Gastroesophageal sphincter (tissue), 4 donors: Measurements from ENCODE around the gene P2RY2. TPM values are rescaled to one million over a fixed set of nuclear protein-coding genes. Genes with fewer than 3 reads are reported as not detected.

Experiments
- ATAC-seq: fragments of 150-250 bp; one replicate; pipeline ENCODE4 v1.9.1; 2016; ENCODE audit warnings: mild to moderate bottlenecking, moderate library complexity
- H3K27ac ChIP-seq, 4 donors: fragments of 200-600 bp; sonication (generic) in 3 of 4; 1 replicate in 3 of 4; 2 replicates in 1 of 4; pipeline ENCODE4 v1.5.1; 2016 to 2019
- H3K27me3 ChIP-seq: fragments of 200-600 bp; sonication (generic); one replicate; pipeline ENCODE4 v1.5.1; 2019
- H3K36me3 ChIP-seq, 2 donors: fragments of 200-600 bp; sonication (generic); one replicate each; pipeline ENCODE4 v1.5.1; 2019; ENCODE audit warnings: control low read depth in 1 of 2
- H3K4me1 ChIP-seq, 3 donors: fragments of 200-600 bp; sonication (generic); 1 replicate in 2 of 3; 2 replicates in 1 of 3; pipeline ENCODE4 v1.5.1; 2016 to 2019; ENCODE audit warnings: control low read depth in 2 of 3
- H3K4me3 ChIP-seq, 2 donors: fragments of 200-600 bp; sonication (generic); one replicate each; pipeline ENCODE4 v1.5.1; 2019; ENCODE audit warnings: mild to moderate bottlenecking in 1 of 2, moderate library complexity in 1 of 2
- H3K9me3 ChIP-seq, 3 donors: fragments of 200-600 bp; sonication (generic); one replicate each; pipeline ENCODE4 v1.5.1; 2017 to 2019; ENCODE audit warnings: control low read depth in 2 of 3
- EP300 ChIP-seq: sonication (generic); formaldehyde crosslinking; IDR thresholded peaks from one replicate; pipeline ENCODE4 v1.6.1; 2017; ENCODE audit warnings: antibody characterized with exemption, mild to moderate bottlenecking
- POLR2A ChIP-seq, 2 donors: fragments of 450-650 bp; IDR thresholded peaks; one replicate each; pipeline ENCODE4 v1.6.1; 2017; ENCODE audit warnings: antibody characterized with exemption in 2 of 2, mild to moderate bottlenecking in 2 of 2, moderate library complexity in 1 of 2
- POLR2AphosphoS5 ChIP-seq: sonication (generic); formaldehyde crosslinking; IDR thresholded peaks from one replicate; pipeline ENCODE4 v1.6.1; 2017; ENCODE audit warnings: antibody characterized with exemption
- WGBS, 2 donors: methylation state at CpG; one replicate each; pipeline ENCODE4 v1.1.5; 2018; ENCODE audit warnings: low coverage in 1 of 2; 5-methylcytosine and 5-hydroxymethylcytosine counted together
- total RNA-seq, 4 donors: library from RNA; depleted of rRNA; stranded (reverse); fragments of >200 nt; gene quantifications; one replicate each; pipeline ENCODE4 v1.1.0, GENCODE V29; 2016
- TF ChIP-seq, protein P1 (sequence below), 4 experiments: fragments of 200-600 bp in 2 of 4; fragments of 450-650 bp in 2 of 4; sonication (generic) in 1 of 4; IDR thresholded peaks; one replicate each; pipeline ENCODE4 v1.5.1; 2017 to 2019; ENCODE audit warnings: antibody characterized with exemption in 4 of 4, mild to moderate bottlenecking in 2 of 4, moderate library complexity in 2 of 4

P2RY2 gene
- total RNA-seq, 4 donors from 2014 or later: 0.35 to 2.5 (median 0.89) TPM

DNA sequence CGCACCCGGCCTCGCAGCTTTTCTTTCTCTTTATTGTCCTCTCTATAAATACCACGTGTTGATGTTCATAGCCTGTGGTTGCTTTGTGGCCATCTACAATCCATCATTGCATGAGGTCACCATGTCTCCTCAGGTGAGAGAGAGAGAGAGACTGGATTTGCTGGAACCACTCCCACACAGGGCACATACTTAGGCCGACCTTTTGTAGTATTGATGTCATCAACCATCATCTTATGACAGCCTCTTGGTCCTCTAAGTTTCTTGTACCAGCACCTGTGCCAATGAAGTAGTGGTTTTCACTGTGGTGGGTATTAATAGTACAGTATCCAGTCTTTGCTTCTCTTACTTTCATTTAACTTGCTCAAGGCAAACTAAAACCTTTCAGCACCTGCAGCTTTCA is 31.2 kb downstream of the P2RY2 start:
- H3K27ac ChIP-seq: no peak overlapping the region
- 67 to 83% methylated on average over 1 to 5 of the region's 5 CpGs for WGBS, 2 donors
- H3K9me3 ChIP-seq: no peaks in the 10 kb centered on the region
- H3K4me1 ChIP-seq: no peaks in the 10 kb centered on the region
- no peak overlapping the region for H3K4me3 ChIP-seq
- no peaks in the 10 kb centered on the region for H3K27me3 ChIP-seq
- TF ChIP-seq POLR2A (IDR thresholded peaks at IDR 0.05): no peak
- TF ChIP-seq, protein P1, sequence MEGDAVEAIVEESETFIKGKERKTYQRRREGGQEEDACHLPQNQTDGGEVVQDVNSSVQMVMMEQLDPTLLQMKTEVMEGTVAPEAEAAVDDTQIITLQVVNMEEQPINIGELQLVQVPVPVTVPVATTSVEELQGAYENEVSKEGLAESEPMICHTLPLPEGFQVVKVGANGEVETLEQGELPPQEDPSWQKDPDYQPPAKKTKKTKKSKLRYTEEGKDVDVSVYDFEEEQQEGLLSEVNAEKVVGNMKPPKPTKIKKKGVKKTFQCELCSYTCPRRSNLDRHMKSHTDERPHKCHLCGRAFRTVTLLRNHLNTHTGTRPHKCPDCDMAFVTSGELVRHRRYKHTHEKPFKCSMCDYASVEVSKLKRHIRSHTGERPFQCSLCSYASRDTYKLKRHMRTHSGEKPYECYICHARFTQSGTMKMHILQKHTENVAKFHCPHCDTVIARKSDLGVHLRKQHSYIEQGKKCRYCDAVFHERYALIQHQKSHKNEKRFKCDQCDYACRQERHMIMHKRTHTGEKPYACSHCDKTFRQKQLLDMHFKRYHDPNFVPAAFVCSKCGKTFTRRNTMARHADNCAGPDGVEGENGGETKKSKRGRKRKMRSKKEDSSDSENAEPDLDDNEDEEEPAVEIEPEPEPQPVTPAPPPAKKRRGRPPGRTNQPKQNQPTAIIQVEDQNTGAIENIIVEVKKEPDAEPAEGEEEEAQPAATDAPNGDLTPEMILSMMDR (IDR thresholded peaks at IDR 0.05): no peak
- TF ChIP-seq EP300: no peak
- no peak for TF ChIP-seq POLR2AphosphoS5
- no peaks in the 10 kb centered on the region for H3K36me3 ChIP-seq
- no peak for ATAC-seq

DNA sequence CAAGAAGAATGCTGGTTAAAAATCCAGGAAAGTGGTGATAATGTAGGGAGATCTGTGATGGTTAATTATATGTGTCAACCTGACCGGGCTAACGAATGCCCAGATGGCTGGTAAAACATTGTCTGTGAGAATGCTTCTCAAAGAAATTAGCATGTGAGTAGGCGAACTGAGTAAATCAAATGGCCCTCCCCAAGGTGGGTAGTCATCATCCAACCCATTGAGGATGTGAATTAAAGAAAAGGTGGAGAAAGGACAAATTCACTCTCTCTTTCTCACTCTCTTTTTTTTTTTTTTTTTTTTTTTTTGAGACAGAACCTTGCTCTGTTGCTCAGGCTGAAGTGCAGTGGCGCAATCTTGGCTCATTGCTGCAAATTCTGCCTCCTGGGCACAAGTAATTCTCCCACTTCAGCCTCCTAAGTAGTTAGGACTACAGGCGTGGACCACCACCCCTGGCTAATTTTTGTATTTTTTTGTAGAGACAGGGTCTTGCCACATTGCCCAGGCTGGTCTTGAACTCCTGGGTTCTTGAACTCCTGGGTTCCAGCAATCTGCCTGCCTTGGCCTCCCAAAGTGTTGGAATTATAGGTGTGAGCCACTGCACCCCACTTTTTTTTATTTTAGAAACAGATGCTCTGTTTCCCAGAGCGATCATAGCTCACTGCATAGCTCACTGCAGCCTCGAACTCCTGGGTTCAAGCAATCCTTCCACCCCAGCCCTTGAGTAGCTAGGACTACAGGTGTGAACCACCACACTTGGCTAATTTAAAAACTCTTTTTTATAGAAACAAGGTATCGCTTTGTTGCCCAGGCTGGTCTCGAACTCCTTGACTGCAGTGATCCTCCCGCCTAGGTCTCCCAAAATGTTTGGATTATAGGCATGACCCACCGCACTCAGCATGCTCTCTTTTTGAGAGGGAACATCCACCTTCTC is 32.0 kb downstream of the P2RY2 start:
- Histone ChIP-seq H3K4me1 (no peaks in the 10 kb centered on the region), H3K4me3 (no peak overlapping the region), H3K9me3 (no peaks in the 10 kb centered on the region), H3K27ac (no peak overlapping the region), H3K36me3 (no peaks in the 10 kb centered on the region), H3K27me3 (no peaks in the 10 kb centered on the region)
- TF ChIP-seq POLR2A (IDR thresholded peaks at IDR 0.05): no peak
- TF ChIP-seq EP300: no peak
- TF ChIP-seq POLR2AphosphoS5: no peak
- TF ChIP-seq, protein P1 (IDR thresholded peaks at IDR 0.05): no peak
- ATAC-seq: no peak
- WGBS, 2 donors: 86 to 96% methylated on average over 7 to 9 of the region's 11 CpGs

- no peaks in the 10 kb centered on the region for H3K9me3 ChIP-seq
- no peaks in the 10 kb centered on the region for H3K36me3 ChIP-seq
- no peaks in the 10 kb centered on the region for H3K27me3 ChIP-seq
- no peak overlapping the region for H3K4me3 ChIP-seq
- no peak for ATAC-seq
- TF ChIP-seq POLR2AphosphoS5: no peak
- no peak for TF ChIP-seq EP300
- TF ChIP-seq, protein P1 (IDR thresholded peaks at IDR 0.05): peak in 1 of 4 experiments; percentile 11
- WGBS, 2 donors: 84 to 93% methylated on average over 4 of the region's 4 CpGs
- peaks cover 0 to 7% (median 4%) of the 10 kb centered on the region in 3 donors for H3K4me1 ChIP-seq
- no peak overlapping the region for H3K27ac ChIP-seq
Observed at GRCh38 chr11:73252577-73253191, 34.6 kb downstream of the P2RY2 start.

- Histone ChIP-seq H3K9me3 (no peaks in the 10 kb centered on the region), H3K4me3 (no peak overlapping the region), H3K27ac (peak overlapping the region in 2 of 4 donors; percentile 17 to 53), H3K36me3 (no peaks in the 10 kb centered on the region), H3K4me1 (peaks cover 0 to 15% (median 4%) of the 10 kb centered on the region in 3 donors), H3K27me3 (no peaks in the 10 kb centered on the region)
- 63 to 81% methylated on average over 2 to 4 of the region's 6 CpGs for WGBS, 2 donors
- ATAC-seq: peak; percentile 58
- no peak for TF ChIP-seq EP300
- TF ChIP-seq POLR2AphosphoS5: peak; percentile 12
Observed at GRCh38 chr11:73257342-73258103, 39.4 kb downstream of the P2RY2 start.
